ENCODE data around the gene LACC1.

The LACC1 gene

GRCh38 chr13:43911871-43912270 is 32.2 kb downstream of the LACC1 start:
- no peaks in the 10 kb centered on the region for H3K36me3 ChIP-seq

GRCh38 chr13:43915451-43915850 is 35.7 kb downstream of the LACC1 start:
- Histone ChIP-seq H4K20me1 (no peaks in the 10 kb centered on the region), H3K4me2 (no peak overlapping the region), H3K4me1 (peaks cover 17% of the 10 kb centered on the region), H3K9me3 (no peaks in the 10 kb centered on the region), H3K4me3 (no peak overlapping the region), H3K36me3 (no peaks in the 10 kb centered on the region), H3K27me3 (no peaks in the 10 kb centered on the region), H3K27ac (no peak overlapping the region), H3K9ac (no peak overlapping the region)
- no peak for TF ChIP-seq Cebpa-rat (IDR thresholded peaks at IDR 0.05)

More at GRCh38 chr13:43911871-43912270, 32.2 kb downstream of the LACC1 start:
- TF ChIP-seq Cebpa-rat (IDR thresholded peaks at IDR 0.05), result no peak
- Histone ChIP-seq H4K20me1 (no peaks in the 10 kb centered on the region), H3K4me2 (peak overlapping the region; percentile 48), H3K27ac (no peak overlapping the region), H3K9me3 (no peaks in the 10 kb centered on the region), H3K4me3 (no peak overlapping the region), H3K9ac (no peak overlapping the region), H3K27me3 (no peaks in the 10 kb centered on the region), H3K4me1 (peaks cover 17% of the 10 kb centered on the region)

- no peak for TF ChIP-seq Cebpa-rat (IDR thresholded peaks at IDR 0.05)
- peaks cover 8% of the 10 kb centered on the region for H3K4me1 ChIP-seq
- no peak overlapping the region for H3K4me2 ChIP-seq
- H3K27ac ChIP-seq, result no peak overlapping the region
- no peak overlapping the region for H3K9ac ChIP-seq
- H3K9me3 ChIP-seq, result no peaks in the 10 kb centered on the region
- H3K36me3 ChIP-seq, result no peaks in the 10 kb centered on the region
- no peaks in the 10 kb centered on the region for H4K20me1 ChIP-seq
- no peaks in the 10 kb centered on the region for H3K27me3 ChIP-seq
- H3K4me3 ChIP-seq, result no peak overlapping the region
Measured at GRCh38 chr13:43916828-43917227, 37.1 kb downstream of the LACC1 start.

GRCh38 chr13:43918636-43919035 is 38.9 kb downstream of the LACC1 start:
- Histone ChIP-seq H3K27ac (no peak overlapping the region), H3K36me3 (no peaks in the 10 kb centered on the region), H3K4me1 (no peaks in the 10 kb centered on the region), H4K20me1 (no peaks in the 10 kb centered on the region), H3K4me3 (no peak overlapping the region), H3K4me2 (no peak overlapping the region), H3K9ac (no peak overlapping the region), H3K27me3 (no peaks in the 10 kb centered on the region), H3K9me3 (no peaks in the 10 kb centered on the region)
- TF ChIP-seq Cebpa-rat (IDR thresholded peaks at IDR 0.05), result no peak

- Histone ChIP-seq H3K4me1 (peaks cover 7% of the 10 kb centered on the region; the same call in 1 of the 2 replicates), H4K20me1 (no peaks in the 10 kb centered on the region), H3K9me3 (no peaks in the 10 kb centered on the region), H3K4me2 (no peak overlapping the region), H3K9ac (no peak overlapping the region), H3K27ac (no peak overlapping the region), H3K27me3 (no peaks in the 10 kb centered on the region), H3K4me3 (no peak overlapping the region), H3K36me3 (no peaks in the 10 kb centered on the region)
- TF ChIP-seq Cebpa-rat (IDR thresholded peaks at IDR 0.05), result no peak
Measured at GRCh38 chr13:43920965-43921674, 41.4 kb downstream of the LACC1 start.

GRCh38 chr13:43924549-43925245 is 45.0 kb downstream of the LACC1 start:
- H3K4me1 ChIP-seq, result peaks cover 7% of the 10 kb centered on the region; the same call in 1 of the 2 replicates
- no peak overlapping the region for H3K9ac ChIP-seq
- peak overlapping the region; percentile 21; the same call in 1 of the 2 replicates for H3K4me2 ChIP-seq
- H3K27ac ChIP-seq, result no peak overlapping the region
- no peaks in the 10 kb centered on the region for H3K27me3 ChIP-seq
- no peak for TF ChIP-seq Cebpa-rat (IDR thresholded peaks at IDR 0.05)
- H3K9me3 ChIP-seq, result no peaks in the 10 kb centered on the region
- H3K4me3 ChIP-seq, result no peak overlapping the region
- no peaks in the 10 kb centered on the region for H3K36me3 ChIP-seq
- no peaks in the 10 kb centered on the region for H4K20me1 ChIP-seq

- Histone ChIP-seq H3K27ac (no peak overlapping the region), H4K20me1 (no peaks in the 10 kb centered on the region), H3K27me3 (no peaks in the 10 kb centered on the region), H3K9me3 (peaks cover 10% of the 10 kb centered on the region), H3K4me2 (no peak overlapping the region), H3K4me3 (no peak overlapping the region), H3K9ac (no peak overlapping the region), H3K36me3 (no peaks in the 10 kb centered on the region), H3K4me1 (peaks cover 6% of the 10 kb centered on the region; the same call in 1 of the 2 replicates)
- no peak for TF ChIP-seq Cebpa-rat (IDR thresholded peaks at IDR 0.05)
Measured at GRCh38 chr13:43929947-43930346, 50.2 kb downstream of the LACC1 start.

GRCh38 chr13:43933378-43933777 is 53.7 kb downstream of the LACC1 start:
- TF ChIP-seq Cebpa-rat (IDR thresholded peaks at IDR 0.05), result no peak
- no peak overlapping the region for H3K9ac ChIP-seq
- no peak overlapping the region for H3K4me3 ChIP-seq
- no peak overlapping the region for H3K27ac ChIP-seq
- H3K4me1 ChIP-seq, result peaks cover 15% of the 10 kb centered on the region
- H3K4me2 ChIP-seq, result no peak overlapping the region
- no peaks in the 10 kb centered on the region for H4K20me1 ChIP-seq
- H3K27me3 ChIP-seq, result no peaks in the 10 kb centered on the region
- peaks cover 10% of the 10 kb centered on the region for H3K9me3 ChIP-seq
- H3K36me3 ChIP-seq, result no peaks in the 10 kb centered on the region

- H3K4me1 ChIP-seq, result peaks cover 15% of the 10 kb centered on the region
- no peaks in the 10 kb centered on the region for H4K20me1 ChIP-seq
- no peak overlapping the region for H3K4me2 ChIP-seq
- no peak for TF ChIP-seq Cebpa-rat (IDR thresholded peaks at IDR 0.05)
- no peaks in the 10 kb centered on the region for H3K36me3 ChIP-seq
- H3K27ac ChIP-seq, result no peak overlapping the region
- no peak overlapping the region for H3K4me3 ChIP-seq
- H3K9me3 ChIP-seq, result peaks cover 10% of the 10 kb centered on the region
- H3K27me3 ChIP-seq, result no peaks in the 10 kb centered on the region
- no peak overlapping the region for H3K9ac ChIP-seq
Measured at GRCh38 chr13:43934273-43934672, 54.6 kb downstream of the LACC1 start.

GRCh38 chr13:43935878-43936277 is 56.2 kb downstream of the LACC1 start:
- H4K20me1 ChIP-seq, result no peaks in the 10 kb centered on the region
- no peak for TF ChIP-seq Cebpa-rat (IDR thresholded peaks at IDR 0.05)
- H3K9ac ChIP-seq, result no peak overlapping the region
- H3K4me1 ChIP-seq, result peaks cover 15% of the 10 kb centered on the region
- no peak overlapping the region for H3K27ac ChIP-seq
- H3K27me3 ChIP-seq, result no peaks in the 10 kb centered on the region
- peaks cover 6% of the 10 kb centered on the region for H3K9me3 ChIP-seq
- H3K36me3 ChIP-seq, result no peaks in the 10 kb centered on the region
- peak overlapping the region; percentile 23 for H3K4me2 ChIP-seq
- no peak overlapping the region for H3K4me3 ChIP-seq
